SH-SY5Y (cell line): Measurements from ENCODE around the gene KRTAP10-7.

Experiments
- GATA2 ChIP-seq: IDR thresholded peaks from 2 replicates; pipeline ENCODE4 v1.6.1; 2011; ENCODE audit warnings: mild to moderate bottlenecking, low read depth, low read length
- GATA3 ChIP-seq: IDR thresholded peaks from 2 replicates; pipeline ENCODE4 v1.6.1; 2011; ENCODE audit warnings: low read depth, mild to moderate bottlenecking, low read length, moderate library complexity

DNA sequence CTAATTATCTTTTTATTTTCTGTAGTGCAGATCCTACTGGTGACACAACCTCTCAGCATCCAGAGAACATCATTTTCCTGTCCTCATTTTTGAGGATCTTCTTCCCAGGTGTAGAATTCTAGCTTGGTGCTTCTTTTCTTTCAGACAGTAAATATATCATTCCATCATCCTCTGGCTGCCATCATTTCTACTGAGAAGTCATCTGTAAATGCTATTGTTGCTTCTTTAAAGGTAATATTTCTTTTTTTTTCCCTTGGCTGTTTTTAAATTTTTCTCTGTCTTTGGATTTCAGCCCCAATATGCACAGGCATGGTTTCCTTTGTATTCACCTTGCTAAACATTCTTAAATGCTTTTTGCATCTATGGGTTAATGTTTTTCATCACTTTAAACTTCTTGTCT lies 23.2 kb downstream of the KRTAP10-7 start:
- no peak for TF ChIP-seq GATA2
- no peak for TF ChIP-seq GATA3
